SK-N-SH treated with all-trans-retinoic acid at 6 μM for 48 hours (cell line): ENCODE results near the gene RAB38.

Source experiments
- ATAC-seq: fragments of 200-7000 bp; cut with Tn5 transposase; 3 replicates; pipeline ENCODE4 v1.9.1; 2020; ENCODE audit warnings: mild to moderate bottlenecking, moderate library complexity
- ARNTL ChIP-seq: fragments of 450-650 bp; formaldehyde crosslinking; IDR thresholded peaks from 2 replicates; pipeline ENCODE4 v1.5.0; 2020; ENCODE audit warnings: low read depth, mild to moderate bottlenecking, moderate library complexity, borderline replicate concordance
- BACH2 ChIP-seq: fragments of 250-450 bp; sonication (Bioruptor Pico); IDR thresholded peaks from 2 replicates; pipeline ENCODE4 v1.9.0; 2021; ENCODE audit warnings: mild to moderate bottlenecking, borderline replicate concordance
- CREB5 ChIP-seq: fragments of 250-450 bp; sonication (Bioruptor Pico); IDR thresholded peaks from 2 replicates; pipeline ENCODE4 v1.5.1; 2020; ENCODE audit warnings: low read depth, mild to moderate bottlenecking, moderate library complexity
- CSDC2 ChIP-seq: fragments of 250-450 bp; sonication (Bioruptor Pico); IDR thresholded peaks from 2 replicates; pipeline ENCODE4 v1.5.0; 2020; ENCODE audit warnings: mild to moderate bottlenecking, moderate library complexity
- CSRNP3 ChIP-seq: fragments of 250-450 bp; sonication (Bioruptor Pico); IDR thresholded peaks from 2 replicates; pipeline ENCODE4 v1.5.1; 2021; ENCODE audit warnings: mild to moderate bottlenecking, moderate library complexity
- ESRRG ChIP-seq: fragments of 250-450 bp; sonication (Bioruptor Pico); IDR thresholded peaks from 2 replicates; pipeline ENCODE4 v1.6.1; 2021; ENCODE audit warnings: mild to moderate bottlenecking
- GLIS3 ChIP-seq: fragments of 250-450 bp; sonication (Bioruptor Pico); IDR thresholded peaks from 2 replicates; pipeline ENCODE4 v1.5.0; 2020; ENCODE audit warnings: mild to moderate bottlenecking, moderate library complexity
- ISL1 ChIP-seq: fragments of 250-450 bp; sonication (Bioruptor Pico); IDR thresholded peaks from 2 replicates; pipeline ENCODE4 v2.1.2; 2022; ENCODE audit warnings: mild to moderate bottlenecking, moderate library complexity
- OSR1 ChIP-seq: fragments of 250-450 bp; sonication (Bioruptor Pico); IDR thresholded peaks from 2 replicates; pipeline ENCODE4 v1.8.0; 2022; ENCODE audit warnings: moderate library complexity, mild to moderate bottlenecking, inconsistent platforms
- PATZ1 ChIP-seq: fragments of 250-450 bp; sonication (Bioruptor Pico); IDR thresholded peaks from 2 replicates; pipeline ENCODE4 v1.8.0; 2020; ENCODE audit warnings: mild to moderate bottlenecking, moderate library complexity, borderline replicate concordance
- POU6F1 ChIP-seq: fragments of 250-450 bp; sonication (Bioruptor Pico); IDR thresholded peaks from 2 replicates; pipeline ENCODE4 v1.8.0; 2021; ENCODE audit warnings: low read depth, mild to moderate bottlenecking, moderate library complexity, borderline replicate concordance
- PPARA ChIP-seq: fragments of 250-450 bp; sonication (Bioruptor Pico); IDR thresholded peaks from 2 replicates; pipeline ENCODE4 v1.5.0; 2020; ENCODE audit warnings: mild to moderate bottlenecking, borderline replicate concordance
- RARB ChIP-seq: fragments of 250-450 bp; sonication (Bioruptor Pico); IDR thresholded peaks from 2 replicates; pipeline ENCODE4 v1.8.0; 2021; ENCODE audit warnings: mild to moderate bottlenecking, moderate library complexity
- SNAI2 ChIP-seq: fragments of 250-450 bp; sonication (Bioruptor Pico); IDR thresholded peaks from 2 replicates; pipeline ENCODE4 v1.5.0; 2020; ENCODE audit warnings: mild to moderate bottlenecking, moderate library complexity
- TCF4 ChIP-seq: fragments of 250-450 bp; sonication (Bioruptor Pico); IDR thresholded peaks from 2 replicates; pipeline ENCODE4 v1.8.0; 2021; ENCODE audit warnings: mild to moderate bottlenecking, moderate library complexity, borderline replicate concordance
- TOX ChIP-seq: fragments of 250-450 bp; sonication (Bioruptor Pico); IDR thresholded peaks from 2 replicates; pipeline ENCODE4 v1.8.0; 2021; ENCODE audit warnings: mild to moderate bottlenecking, moderate library complexity, borderline replicate concordance
- TSHZ2 ChIP-seq: fragments of 250-450 bp; sonication (Bioruptor Pico); IDR thresholded peaks from 2 replicates; pipeline ENCODE4 v1.5.0; 2020; ENCODE audit warnings: mild to moderate bottlenecking, moderate library complexity
- ZC3H10 ChIP-seq: fragments of 250-450 bp; sonication (Bioruptor Pico); IDR thresholded peaks from 2 replicates; pipeline ENCODE4 v1.5.1; 2021; ENCODE audit warnings: mild to moderate bottlenecking, moderate library complexity
- ZFP3 ChIP-seq: fragments of 250-450 bp; sonication (Bioruptor Pico); IDR thresholded peaks from 2 replicates; pipeline ENCODE4 v1.5.0; 2020; ENCODE audit warnings: mild to moderate bottlenecking, moderate library complexity
- ZFP30 ChIP-seq: fragments of 450-650 bp; formaldehyde crosslinking; IDR thresholded peaks from 2 replicates; pipeline ENCODE4 v1.5.0; 2022; ENCODE audit warnings: mild to moderate bottlenecking, moderate library complexity
- ZNF70 ChIP-seq: fragments of 450-650 bp; formaldehyde crosslinking; IDR thresholded peaks from 2 replicates; pipeline ENCODE4 v1.5.0; 2020; ENCODE audit warnings: mild to moderate bottlenecking, moderate library complexity
- ZNF8 ChIP-seq: fragments of 450-650 bp; formaldehyde crosslinking; IDR thresholded peaks from 2 replicates; pipeline ENCODE4 v1.5.0; 2020; ENCODE audit warnings: mild to moderate bottlenecking, moderate library complexity

Gene RAB38

GRCh38 chr11:88175569-88176075 lies 379 bp upstream of the RAB38 start:
- peak; percentile 42 for ATAC-seq
- TF ChIP-seq POU6F1 (CRISPR knock-in tag) (no peak), TOX (no peak), CSRNP3 (no peak), ZNF8 (CRISPR knock-in tag) (no peak), ZFP30 (CRISPR knock-in tag) (no peak), CSDC2 (CRISPR knock-in tag) (no peak), GLIS3 (no peak), ZC3H10 (CRISPR knock-in tag) (no peak), ESRRG (no peak)

GRCh38 chr11:88173956-88174355 lies 1.3 kb downstream of the RAB38 start:
- TF ChIP-seq TCF4 (CRISPR knock-in tag), result no peak
- TF ChIP-seq GLIS3, result no peak
- no peak for TF ChIP-seq ZNF70
- no peak for TF ChIP-seq CSDC2 (CRISPR knock-in tag)
- TF ChIP-seq ZNF8 (CRISPR knock-in tag), result no peak
- TF ChIP-seq PPARA, result no peak
- TF ChIP-seq OSR1 (CRISPR knock-in tag), result no peak
- TF ChIP-seq ARNTL (CRISPR knock-in tag), result no peak
- no peak for TF ChIP-seq RARB (CRISPR knock-in tag)
- no peak for TF ChIP-seq PATZ1 (CRISPR knock-in tag)
- TF ChIP-seq TSHZ2 (CRISPR knock-in tag), result no peak
- TF ChIP-seq ZFP3 (CRISPR knock-in tag), result no peak
- no peak for TF ChIP-seq TOX
- TF ChIP-seq BACH2 (CRISPR knock-in tag), result no peak
- no peak for TF ChIP-seq ISL1 (CRISPR knock-in tag)
- no peak for TF ChIP-seq SNAI2
- no peak for TF ChIP-seq CREB5 (CRISPR knock-in tag)
- TF ChIP-seq ZFP30 (CRISPR knock-in tag), result no peak
- no peak for ATAC-seq

- TF ChIP-seq BACH2 (CRISPR knock-in tag) (no peak), CREB5 (CRISPR knock-in tag) (no peak), CSRNP3 (no peak)
- ATAC-seq, result no peak
These were observed 3.3 kb downstream of the RAB38 start for GRCh38 chr11:88171982-88172381.
